K562 (cell line): ENCODE measurements around the gene DHX32. TPM values are rescaled to one million over a fixed set of nuclear protein-coding genes. Genes with fewer than 3 reads are reported as not detected.

Experiments used
- ATAC-seq: fragments of 200-7000 bp; cut with Tn5 transposase; 3 replicates; pipeline ENCODE4 v1.9.1; 2020; ENCODE audit warnings: moderate library complexity
- BruUV-seq: library from RNA; stranded (reverse); fragments of 400-500 nt; replicated peaks from 2 replicates; lab custom pipeline; 2021; lab: Mats Ljungman, UMichigan
- CTCF ChIA-PET: fragments of 300-600 bp; formaldehyde crosslinking; extraction: SDS; loops from one replicate; lab custom pipeline; 2021; ENCODE audit warnings: low intra/inter-chr PET ratio; lab: Yijun Ruan, JAX
- POLR2A ChIA-PET: fragments of 300-600, 350-650 bp; sonication (Branson Sonifier 250); formaldehyde crosslinking; extraction: SDS; loops from one replicate; lab custom pipeline; 2021; ENCODE audit warnings: antibody characterized with exemption, inconsistent platforms; lab: Yijun Ruan, JAX
- DNase-seq, 4 experiments: peaks; one replicate each; pipeline versions ENCODE4 v3.0.0 to v3.0.0-alpha.2; 2011 to 2018; ENCODE audit warnings: low spot score in 3 of 4, mixed read lengths in 3 of 4; ENCODE audit errors: extremely low read depth in 1 of 4
- FAIRE-seq: peaks from 2 replicates; lab custom pipeline; 2011; peaks lifted over from hg19 to GRCh38; lab: Jason Lieb, UNC
- H2AFZ ChIP-seq: 2 replicates; pipeline ENCODE4 v1.6.0; 2011; ENCODE audit warnings: low read depth, low read length, control low read depth, inconsistent platforms
- H3K27ac ChIP-seq: fragments of 200-600 bp; 3 replicates; pipeline ENCODE4 v1.8.0; 2011; ENCODE audit warnings: low read depth, mild to moderate bottlenecking, control low read depth, inconsistent platforms, low read length, moderate library complexity, mixed read lengths; ENCODE audit errors: extremely low read depth
- H3K27me3 ChIP-seq, 2 experiments: fragments of 300-600 bp in 1 of 2; 2 replicates in 1 of 2; 3 replicates in 1 of 2; pipeline versions ENCODE4 v1.6.0 to v1.8.0; 2011; ENCODE audit warnings: inconsistent platforms in 2 of 2, low read length in 2 of 2, mild to moderate bottlenecking in 1 of 2, mixed read lengths in 1 of 2, moderate library complexity in 1 of 2; ENCODE audit not compliant: control insufficient read depth in 2 of 2, insufficient read depth in 2 of 2
- H3K36me3 ChIP-seq: fragments of 300-600 bp; 3 replicates; pipeline ENCODE4 v1.8.0; 2011; ENCODE audit warnings: mild to moderate bottlenecking, low read length, inconsistent platforms; ENCODE audit not compliant: control insufficient read depth, insufficient read depth
- H3K4me1 ChIP-seq, 2 experiments: fragments of 200-600 bp in 1 of 2; replicated peaks in 1 of 2; 2 replicates in 1 of 2; 3 replicates in 1 of 2; pipeline versions ENCODE4 v1.5.1 to v1.8.0; 2011; ENCODE audit warnings: inconsistent platforms in 2 of 2, low read length in 2 of 2, mild to moderate bottlenecking in 1 of 2, mixed read lengths in 1 of 2, moderate library complexity in 1 of 2; ENCODE audit not compliant: control insufficient read depth in 2 of 2, insufficient read depth in 2 of 2
- H3K4me2 ChIP-seq: 2 replicates; pipeline ENCODE4 v1.6.1; 2011; ENCODE audit warnings: low read length, control low read depth, inconsistent platforms, mixed read lengths; ENCODE audit not compliant: insufficient read depth
- H3K4me3 ChIP-seq: fragments of 200-600 bp; sonication (generic), shearing (Covaris generic); 2 replicates; pipeline ENCODE4 v1.5.1; 2016; ENCODE audit warnings: control low read depth, inconsistent platforms
- H3K79me2 ChIP-seq: fragments of 200-600 bp; 3 replicates; pipeline ENCODE4 v1.8.0; 2011; ENCODE audit warnings: low read length, inconsistent platforms; ENCODE audit not compliant: control insufficient read depth, insufficient read depth
- H3K9ac ChIP-seq, 2 experiments: 2 replicates each; pipeline versions ENCODE4 v1.6.0 to v1.6.1; 2011; ENCODE audit warnings: low read depth in 2 of 2, low read length in 2 of 2, control low read depth in 1 of 2, inconsistent platforms in 1 of 2, mild to moderate bottlenecking in 1 of 2, mixed read lengths in 1 of 2; ENCODE audit not compliant: insufficient read depth in 1 of 2
- H3K9me1 ChIP-seq: one replicate; pipeline ENCODE4 v1.6.0; 2011; ENCODE audit warnings: inconsistent platforms, mild to moderate bottlenecking, low read length, moderate library complexity; ENCODE audit not compliant: control insufficient read depth, insufficient read depth
- H3K9me3 ChIP-seq: replicated peaks from 2 replicates; pipeline ENCODE4 v1.5.1; 2011; ENCODE audit warnings: low read depth, low read length, inconsistent platforms; ENCODE audit not compliant: control insufficient read depth, insufficient read depth
- H4K20me1 ChIP-seq: replicated peaks from 2 replicates; pipeline ENCODE4 v1.6.1; 2011; ENCODE audit warnings: low read length, inconsistent platforms, mixed read lengths; ENCODE audit not compliant: control insufficient read depth, insufficient read depth
- ATF6 ChIP-seq: sonication (generic); formaldehyde crosslinking; IDR thresholded peaks from 2 replicates; pipeline ENCODE4 v1.4.0; 2020; ENCODE audit warnings: mild to moderate bottlenecking, missing genetic modification reagents
- ERF ChIP-seq: fragments of 450-650 bp; formaldehyde crosslinking; IDR thresholded peaks from 2 replicates; pipeline ENCODE4 v1.4.0; 2020; ENCODE audit warnings: mild to moderate bottlenecking, mixed read lengths
- HEY1 ChIP-seq: fragments of 250-450 bp; sonication (Bioruptor Pico); IDR thresholded peaks from 2 replicates; pipeline ENCODE4 v1.5.0; 2020; ENCODE audit warnings: mild to moderate bottlenecking, moderate library complexity, borderline replicate concordance
- NR1H2 ChIP-seq: sonication (generic); formaldehyde crosslinking; IDR thresholded peaks from 2 replicates; pipeline ENCODE4 v1.4.0; 2020; ENCODE audit warnings: mild to moderate bottlenecking, missing genetic modification reagents
- RBM34 ChIP-seq: fragments of 200-400 bp; formaldehyde crosslinking; IDR thresholded peaks from 2 replicates; pipeline ENCODE4 v1.6.1; 2018; ENCODE audit warnings: low read length, borderline replicate concordance; ENCODE audit not compliant: insufficient read depth
- SNRNP70 ChIP-seq: fragments of 200-400 bp; formaldehyde crosslinking; optimal IDR thresholded peaks from 2 replicates; pipeline ENCODE3; 2017; ENCODE audit warnings: low read depth, low read length
- SREBF2 ChIP-seq: sonication (generic); formaldehyde crosslinking; IDR thresholded peaks from 2 replicates; pipeline ENCODE4 v1.4.0; 2020; ENCODE audit warnings: mild to moderate bottlenecking, missing genetic modification reagents
- TCF3 ChIP-seq: sonication (generic); formaldehyde crosslinking; IDR thresholded peaks from 2 replicates; pipeline ENCODE4 v1.4.0; 2020; ENCODE audit warnings: mild to moderate bottlenecking, missing genetic modification reagents
- TCF7 ChIP-seq: sonication (generic); IDR thresholded peaks from 2 replicates; pipeline ENCODE4 v1.6.1; 2016; ENCODE audit warnings: antibody characterized with exemption, borderline replicate concordance
- ZFP30 ChIP-seq: fragments of 250-450 bp; sonication (Bioruptor Pico); IDR thresholded peaks from 2 replicates; pipeline ENCODE4 v1.8.0; 2022; ENCODE audit warnings: moderate library complexity, mild to moderate bottlenecking, inconsistent platforms, borderline replicate concordance
- ZSCAN32 ChIP-seq: fragments of 450-650 bp; formaldehyde crosslinking; IDR thresholded peaks from 2 replicates; pipeline ENCODE4 v1.4.0; 2020; ENCODE audit warnings: mild to moderate bottlenecking, moderate library complexity
- WGBS: fragments of 100-300 bp; shearing (Covaris generic); methylation state at CpG from one replicate; pipeline ENCODE4 v1.1.6; 2016; ENCODE audit warnings: low coverage, mixed read lengths; ENCODE audit not compliant: insufficient coverage; ENCODE audit errors: missing lambda C conversion rate; 5-methylcytosine and 5-hydroxymethylcytosine counted together
- in situ Hi-C: fragments of 300-500 bp; cut with MboI; formaldehyde crosslinking; loops from 4 replicates; pipeline ENCODE4 v1.15.0; 2018; ENCODE audit warnings: inconsistent platforms, mixed read lengths
- intact Hi-C: fragments of 100-400 bp; cut with micrococcal nuclease; formaldehyde crosslinking; loops from 2 replicates; pipeline ENCODE4 v1.14.2; 2022
- polyA plus RNA-seq, 8 experiments: library from polyadenylated mRNA; depleted of rRNA in 4 of 8; stranded (reverse) in 5 of 8; unstranded in 3 of 8; fragments of >200 nt; fragmentation: Nextera tagmentation in 2 of 8; fragmentation: Illumina TruSeq in 1 of 8; extraction: Ambion mirVana in 2 of 8; extraction: Trizol in 1 of 8; gene quantifications; 2 replicates each; pipeline versions ENCODE4 v1.2.1 to v1.2.3, GENCODE V29; 2011 to 2014; ENCODE audit warnings: inconsistent platforms in 1 of 8, missing spikeins in 1 of 8
- total RNA-seq, 7 experiments: library from RNA; depleted of rRNA in 6 of 7; stranded (reverse); fragments of >200 nt in 6 of 7; fragmentation: Illumina TruSeq in 2 of 7; extraction: Trizol in 2 of 7; gene quantifications; 2 replicates each; pipeline versions ENCODE4 v1.2.1 to v1.2.3, GENCODE V29; 2011 to 2021; ENCODE audit warnings: low replicate concordance in 1 of 7

Gene DHX32
- total and polyA plus RNA-seq, 9 of the 15 experiments (the other 6 are each of a cell fraction or from before 2014, with no cell fraction given) = 5.8 to 23.5 (median 17.5) TPM

GRCh38 chr10:125840406-125840805 lies 40.7 kb downstream of the DHX32 start:
- H3K9me3 ChIP-seq = no peaks in the 10 kb centered on the region
- POLR2A ChIA-PET = no interaction called here

More at GRCh38 chr10:125840406-125840805, 40.7 kb downstream of the DHX32 start:
- DNase-seq (no peak), ATAC-seq (no peak), FAIRE-seq (no peak)
- H3K4me2 ChIP-seq = no peak overlapping the region
- no peaks in the 10 kb centered on the region; a peak in 1 of 5 replicates for H3K4me1 ChIP-seq
- no peak overlapping the region for H2AFZ ChIP-seq
- H4K20me1 ChIP-seq = 0 out of 2 replicates have a peak, but pooled peaks cover 4% of the 10 kb centered on the region
- H3K36me3 ChIP-seq = peaks cover 82% of the 10 kb centered on the region
- in situ Hi-C loops (no loop called here), intact Hi-C loops (no loop called here)
- CTCF ChIA-PET = no interaction called here
- 87% methylated on average over 9 of the region's 9 CpGs for WGBS
- no peaks in the 10 kb centered on the region for H3K27me3 ChIP-seq
- H3K9me1 ChIP-seq = no peaks in the 10 kb centered on the region
- TF ChIP-seq TCF7 (no peak), RBM34 (no peak), HEY1 (CRISPR knock-in tag) (no peak), ZFP30 (CRISPR knock-in tag) (no peak), ZSCAN32 (CRISPR knock-in tag) (no peak), NR1H2 (CRISPR knock-in tag) (no peak), TCF3 (CRISPR knock-in tag) (no peak), SREBF2 (CRISPR knock-in tag) (no peak), ERF (no peak), SNRNP70 (no peak), ATF6 (CRISPR knock-in tag) (no peak)
- H3K9ac ChIP-seq = no peak overlapping the region
- no peaks in the 10 kb centered on the region for H3K79me2 ChIP-seq
- BruUV-seq = no TSS peak
- no peak overlapping the region for H3K4me3 ChIP-seq
- H3K27ac ChIP-seq = no peak overlapping the region
